Measurements from ENCODE around the gene IFFO2. TPM values are rescaled to one million over a fixed set of nuclear protein-coding genes. Genes with fewer than 3 reads are reported as not detected.

Gene IFFO2
- total and polyA plus RNA-seq, 2 experiments from 2014 or later, result 0.71 to 7.5 TPM

DNA sequence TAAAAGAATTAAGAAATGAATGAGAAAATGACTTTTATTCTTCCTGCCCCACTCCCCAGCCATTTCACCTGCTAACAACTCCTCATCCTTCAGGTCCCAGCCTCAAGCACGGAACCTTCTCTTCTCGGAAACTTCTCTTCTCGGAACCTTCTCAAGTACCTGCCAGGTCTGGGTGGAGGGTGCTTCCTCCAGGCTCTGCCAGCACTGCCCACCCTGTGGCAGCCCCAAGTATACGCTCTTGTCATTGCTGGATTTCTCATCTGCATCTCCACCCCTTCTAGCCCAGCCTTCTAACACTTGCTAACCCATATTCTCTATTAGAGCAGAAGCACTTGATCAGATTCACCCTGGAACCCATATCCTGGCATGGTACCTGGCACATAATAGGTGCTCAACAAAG, 3.9 kb upstream of the IFFO2 start:
- no peaks in the 10 kb centered on the region for H3K79me2 ChIP-seq (replicated peaks; ENCODE audit: insufficient read depth)
- no peak overlapping the region for H3K4me3 ChIP-seq
- peaks cover 30% of the 10 kb centered on the region for H3K27me3 ChIP-seq (ENCODE audit: insufficient read depth)
- H3K4me1 ChIP-seq (ENCODE audit: insufficient read depth), result no peaks in the 10 kb centered on the region
- H3K4me2 ChIP-seq, result no peak overlapping the region
- Mint-ChIP-seq H3K36me3 (ENCODE audit: low read depth) (no peaks in the 10 kb centered on the region; the same call in 2 of the 3 replicates), H3K9me3 (no peaks in the 10 kb centered on the region; the same call in 2 of the 3 replicates), H3K4me1 (peaks cover 3% of the 10 kb centered on the region; the same call in 1 of the 3 replicates), H3K27ac (no peak overlapping the region), H3K27me3 (ENCODE audit: insufficient read depth, low read depth, poor library complexity) (peaks cover 19% of the 10 kb centered on the region), H3K4me3 (no peak overlapping the region)
- no peak overlapping the region for H2AFZ ChIP-seq
- no peak for ATAC-seq
- no peaks in the 10 kb centered on the region for H4K20me1 ChIP-seq (replicated peaks; ENCODE audit: insufficient read depth)
- DNase-seq (ENCODE audit: low spot score), result no peak
- no peaks in the 10 kb centered on the region for H3K9me2 ChIP-seq (ENCODE audit: insufficient read depth)
- no peaks in the 10 kb centered on the region for H3F3A ChIP-seq (replicated peaks; ENCODE audit: low read depth)
- TF ChIP-seq ZNF114 (CRISPR knock-in tag; IDR thresholded peaks at IDR 0.05), result no peak
- TF ChIP-seq REST (IDR thresholded peaks at IDR 0.05; ENCODE audit: unreplicated experiment), result no peak
- TF ChIP-seq CREB1 (CRISPR knock-in tag; IDR thresholded peaks at IDR 0.05; ENCODE audit: low read depth), result no peak
- TF ChIP-seq, protein P1, sequence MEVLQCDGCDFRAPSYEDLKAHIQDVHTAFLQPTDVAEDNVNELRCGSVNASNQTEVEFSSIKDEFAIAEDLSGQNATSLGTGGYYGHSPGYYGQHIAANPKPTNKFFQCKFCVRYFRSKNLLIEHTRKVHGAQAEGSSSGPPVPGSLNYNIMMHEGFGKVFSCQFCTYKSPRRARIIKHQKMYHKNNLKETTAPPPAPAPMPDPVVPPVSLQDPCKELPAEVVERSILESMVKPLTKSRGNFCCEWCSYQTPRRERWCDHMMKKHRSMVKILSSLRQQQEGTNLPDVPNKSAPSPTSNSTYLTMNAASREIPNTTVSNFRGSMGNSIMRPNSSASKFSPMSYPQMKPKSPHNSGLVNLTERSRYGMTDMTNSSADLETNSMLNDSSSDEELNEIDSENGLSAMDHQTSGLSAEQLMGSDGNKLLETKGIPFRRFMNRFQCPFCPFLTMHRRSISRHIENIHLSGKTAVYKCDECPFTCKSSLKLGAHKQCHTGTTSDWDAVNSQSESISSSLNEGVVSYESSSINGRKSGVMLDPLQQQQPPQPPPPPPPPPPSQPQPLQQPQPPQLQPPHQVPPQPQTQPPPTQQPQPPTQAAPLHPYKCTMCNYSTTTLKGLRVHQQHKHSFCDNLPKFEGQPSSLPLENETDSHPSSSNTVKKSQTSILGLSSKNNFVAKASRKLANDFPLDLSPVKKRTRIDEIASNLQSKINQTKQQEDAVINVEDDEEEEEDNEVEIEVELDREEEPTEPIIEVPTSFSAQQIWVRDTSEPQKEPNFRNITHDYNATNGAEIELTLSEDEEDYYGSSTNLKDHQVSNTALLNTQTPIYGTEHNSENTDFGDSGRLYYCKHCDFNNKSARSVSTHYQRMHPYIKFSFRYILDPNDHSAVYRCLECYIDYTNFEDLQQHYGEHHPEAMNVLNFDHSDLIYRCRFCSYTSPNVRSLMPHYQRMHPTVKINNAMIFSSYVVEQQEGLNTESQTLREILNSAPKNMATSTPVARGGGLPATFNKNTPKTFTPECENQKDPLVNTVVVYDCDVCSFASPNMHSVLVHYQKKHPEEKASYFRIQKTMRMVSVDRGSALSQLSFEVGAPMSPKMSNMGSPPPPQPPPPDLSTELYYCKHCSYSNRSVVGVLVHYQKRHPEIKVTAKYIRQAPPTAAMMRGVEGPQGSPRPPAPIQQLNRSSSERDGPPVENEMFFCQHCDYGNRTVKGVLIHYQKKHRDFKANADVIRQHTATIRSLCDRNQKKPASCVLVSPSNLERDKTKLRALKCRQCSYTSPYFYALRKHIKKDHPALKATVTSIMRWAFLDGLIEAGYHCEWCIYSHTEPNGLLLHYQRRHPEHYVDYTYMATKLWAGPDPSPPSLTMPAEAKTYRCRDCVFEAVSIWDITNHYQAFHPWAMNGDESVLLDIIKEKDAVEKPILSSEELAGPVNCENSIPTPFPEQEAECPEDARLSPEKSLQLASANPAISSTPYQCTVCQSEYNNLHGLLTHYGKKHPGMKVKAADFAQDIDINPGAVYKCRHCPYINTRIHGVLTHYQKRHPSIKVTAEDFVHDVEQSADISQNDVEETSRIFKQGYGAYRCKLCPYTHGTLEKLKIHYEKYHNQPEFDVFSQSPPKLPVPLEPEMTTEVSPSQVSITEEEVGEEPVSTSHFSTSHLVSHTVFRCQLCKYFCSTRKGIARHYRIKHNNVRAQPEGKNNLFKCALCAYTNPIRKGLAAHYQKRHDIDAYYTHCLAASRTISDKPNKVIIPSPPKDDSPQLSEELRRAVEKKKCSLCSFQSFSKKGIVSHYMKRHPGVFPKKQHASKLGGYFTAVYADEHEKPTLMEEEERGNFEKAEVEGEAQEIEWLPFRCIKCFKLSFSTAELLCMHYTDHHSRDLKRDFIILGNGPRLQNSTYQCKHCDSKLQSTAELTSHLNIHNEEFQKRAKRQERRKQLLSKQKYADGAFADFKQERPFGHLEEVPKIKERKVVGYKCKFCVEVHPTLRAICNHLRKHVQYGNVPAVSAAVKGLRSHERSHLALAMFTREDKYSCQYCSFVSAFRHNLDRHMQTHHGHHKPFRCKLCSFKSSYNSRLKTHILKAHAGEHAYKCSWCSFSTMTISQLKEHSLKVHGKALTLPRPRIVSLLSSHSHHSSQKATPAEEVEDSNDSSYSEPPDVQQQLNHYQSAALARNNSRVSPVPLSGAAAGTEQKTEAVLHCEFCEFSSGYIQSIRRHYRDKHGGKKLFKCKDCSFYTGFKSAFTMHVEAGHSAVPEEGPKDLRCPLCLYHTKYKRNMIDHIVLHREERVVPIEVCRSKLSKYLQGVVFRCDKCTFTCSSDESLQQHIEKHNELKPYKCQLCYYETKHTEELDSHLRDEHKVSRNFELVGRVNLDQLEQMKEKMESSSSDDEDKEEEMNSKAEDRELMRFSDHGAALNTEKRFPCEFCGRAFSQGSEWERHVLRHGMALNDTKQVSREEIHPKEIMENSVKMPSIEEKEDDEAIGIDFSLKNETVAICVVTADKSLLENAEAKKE (CRISPR knock-in tag; IDR thresholded peaks at IDR 0.05), result no peak
- TF ChIP-seq POLR2AphosphoS5 (IDR thresholded peaks at IDR 0.05; ENCODE audit: low read depth), result no peak
- TF ChIP-seq EZH2phosphoT487 (IDR thresholded peaks at IDR 0.05; ENCODE audit: unreplicated experiment), result no peak
- no peak for TF ChIP-seq ZNF331 (CRISPR knock-in tag; IDR thresholded peaks at IDR 0.05; ENCODE audit: low read depth)
- no peak for TF ChIP-seq NANOG (IDR thresholded peaks at IDR 0.05; ENCODE audit: borderline replicate concordance)
- TF ChIP-seq, protein P2, sequence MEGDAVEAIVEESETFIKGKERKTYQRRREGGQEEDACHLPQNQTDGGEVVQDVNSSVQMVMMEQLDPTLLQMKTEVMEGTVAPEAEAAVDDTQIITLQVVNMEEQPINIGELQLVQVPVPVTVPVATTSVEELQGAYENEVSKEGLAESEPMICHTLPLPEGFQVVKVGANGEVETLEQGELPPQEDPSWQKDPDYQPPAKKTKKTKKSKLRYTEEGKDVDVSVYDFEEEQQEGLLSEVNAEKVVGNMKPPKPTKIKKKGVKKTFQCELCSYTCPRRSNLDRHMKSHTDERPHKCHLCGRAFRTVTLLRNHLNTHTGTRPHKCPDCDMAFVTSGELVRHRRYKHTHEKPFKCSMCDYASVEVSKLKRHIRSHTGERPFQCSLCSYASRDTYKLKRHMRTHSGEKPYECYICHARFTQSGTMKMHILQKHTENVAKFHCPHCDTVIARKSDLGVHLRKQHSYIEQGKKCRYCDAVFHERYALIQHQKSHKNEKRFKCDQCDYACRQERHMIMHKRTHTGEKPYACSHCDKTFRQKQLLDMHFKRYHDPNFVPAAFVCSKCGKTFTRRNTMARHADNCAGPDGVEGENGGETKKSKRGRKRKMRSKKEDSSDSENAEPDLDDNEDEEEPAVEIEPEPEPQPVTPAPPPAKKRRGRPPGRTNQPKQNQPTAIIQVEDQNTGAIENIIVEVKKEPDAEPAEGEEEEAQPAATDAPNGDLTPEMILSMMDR (conservative IDR thresholded peaks at IDR 0.05; ENCODE audit: low read depth in 2 of 2), result no peak
- TF ChIP-seq, protein P3, sequence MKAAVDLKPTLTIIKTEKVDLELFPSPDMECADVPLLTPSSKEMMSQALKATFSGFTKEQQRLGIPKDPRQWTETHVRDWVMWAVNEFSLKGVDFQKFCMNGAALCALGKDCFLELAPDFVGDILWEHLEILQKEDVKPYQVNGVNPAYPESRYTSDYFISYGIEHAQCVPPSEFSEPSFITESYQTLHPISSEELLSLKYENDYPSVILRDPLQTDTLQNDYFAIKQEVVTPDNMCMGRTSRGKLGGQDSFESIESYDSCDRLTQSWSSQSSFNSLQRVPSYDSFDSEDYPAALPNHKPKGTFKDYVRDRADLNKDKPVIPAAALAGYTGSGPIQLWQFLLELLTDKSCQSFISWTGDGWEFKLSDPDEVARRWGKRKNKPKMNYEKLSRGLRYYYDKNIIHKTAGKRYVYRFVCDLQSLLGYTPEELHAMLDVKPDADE (IDR thresholded peaks at IDR 0.05), result no peak
- no peak for TF ChIP-seq JUNB (IDR thresholded peaks at IDR 0.05; ENCODE audit: unreplicated experiment)
- TF ChIP-seq EZH2 (IDR thresholded peaks at IDR 0.05; ENCODE audit: low read depth, unreplicated experiment), result no peak
- no peak for TF ChIP-seq STAT1 (IDR thresholded peaks at IDR 0.05; ENCODE audit: unreplicated experiment)
- H3K36me3 ChIP-seq (ENCODE audit: insufficient read depth), result no peaks in the 10 kb centered on the region
- no peak overlapping the region for H3K27ac ChIP-seq (ENCODE audit: low read depth)
